RCC 7860 (cell line): Measurements from ENCODE around the gene NRSN2.

Experiments
- DNase-seq: peaks from one replicate; pipeline ENCODE4 v3.0.0-alpha.2; 2015; ENCODE audit warnings: low spot score
- FAIRE-seq: peaks from 2 replicates; lab custom pipeline; 2012; peaks lifted over from hg19 to GRCh38; lab: Jason Lieb, UNC

The NRSN2 gene

GRCh38 chr20:346640-347316, at the start of gene NRSN2:
Gene NRSN2, plus strand, starts transcription at chr20:347111. Its CDS starts 2,533 bp downstream, at chr20:349644.
- peak; percentile 38 for DNase-seq
- no peak for FAIRE-seq

GRCh38 chr20:297925-298775, 48.8 kb upstream of the NRSN2 start:
- no peak for FAIRE-seq
- DNase-seq, result peak; percentile 38

GRCh38 chr20:298776-299391, 48.0 kb upstream of the NRSN2 start:
- no peak for FAIRE-seq
- DNase-seq, result no peak

- no peak for DNase-seq
- no peak for FAIRE-seq
Measured at GRCh38 chr20:300345-300990, 46.4 kb upstream of the NRSN2 start.

GRCh38 chr20:301886-302848, 44.7 kb upstream of the NRSN2 start:
- DNase-seq, result no peak
- no peak for FAIRE-seq

GRCh38 chr20:305745-306144, 41.2 kb upstream of the NRSN2 start:
- no peak for FAIRE-seq
- no peak for DNase-seq

GRCh38 chr20:308427-309038, 38.4 kb upstream of the NRSN2 start:
- DNase-seq (no peak), FAIRE-seq (no peak)

GRCh38 chr20:309306-309840, 37.5 kb upstream of the NRSN2 start:
- no peak for DNase-seq

GRCh38 chr20:309841-310644, 36.9 kb upstream of the NRSN2 start:
- FAIRE-seq (no peak), DNase-seq (no peak)

More at GRCh38 chr20:309306-309840, 37.5 kb upstream of the NRSN2 start:
- FAIRE-seq, result no peak

- DNase-seq (no peak), FAIRE-seq (no peak)
Measured at GRCh38 chr20:310645-311044, 36.3 kb upstream of the NRSN2 start.

- no peak for DNase-seq
- FAIRE-seq, result no peak
Measured at GRCh38 chr20:311609-312008, 35.3 kb upstream of the NRSN2 start.

GRCh38 chr20:312067-312466, 34.8 kb upstream of the NRSN2 start:
- no peak for FAIRE-seq
- no peak for DNase-seq

- FAIRE-seq (no peak), DNase-seq (no peak)
Measured at GRCh38 chr20:312866-313265, 34.0 kb upstream of the NRSN2 start.

GRCh38 chr20:313402-313801, 33.5 kb upstream of the NRSN2 start:
- DNase-seq (no peak), FAIRE-seq (no peak)

GRCh38 chr20:313948-314347, 33.0 kb upstream of the NRSN2 start:
- FAIRE-seq, result no peak
- peak; percentile 41 for DNase-seq

GRCh38 chr20:316316-317068, 30.4 kb upstream of the NRSN2 start:
- no peak for FAIRE-seq

GRCh38 chr20:324177-325044, 22.5 kb upstream of the NRSN2 start:
- FAIRE-seq (no peak), DNase-seq (peak; percentile 73)

More at GRCh38 chr20:316316-317068, 30.4 kb upstream of the NRSN2 start:
- DNase-seq, result no peak
